Panc1 (cell line): ENCODE data around the gene GDPD3. TPM values are rescaled to one million over a fixed set of nuclear protein-coding genes. Genes with fewer than 3 reads are reported as not detected.

Source experiments
- ATAC-seq: fragments of 200-7000 bp; cut with Tn5 transposase; 2 replicates; pipeline ENCODE4 v1.9.1; 2020; ENCODE audit warnings: mild to moderate bottlenecking, moderate library complexity
- BruUV-seq: library from RNA; stranded (reverse); fragments of 400-500 nt; replicated peaks from 2 replicates; lab custom pipeline; 2021; lab: Mats Ljungman, UMichigan
- CTCF ChIA-PET: fragments of 300-600 bp; sonication (Branson Sonifier 250); formaldehyde crosslinking; loops from one replicate; lab custom pipeline; 2022; ENCODE audit warnings: antibody characterized with exemption; lab: Charles Lee
- POLR2A ChIA-PET: fragments of 300-600 bp; sonication (Branson Sonifier 250); formaldehyde crosslinking; loops from one replicate; lab custom pipeline; 2022; ENCODE audit warnings: antibody characterized with exemption; lab: Charles Lee
- DNase-seq: peaks from one replicate; pipeline ENCODE4 v3.0.0-alpha.2; 2010; ENCODE audit warnings: low read depth, low spot score
- H3K27ac ChIP-seq: 2 replicates; pipeline ENCODE4 v1.5.1; 2011; ENCODE audit warnings: mild to moderate bottlenecking, low read length, inconsistent platforms
- H3K27me3 ChIP-seq: fragments of 200-500 bp; sonication (Bioruptor generic); 2 replicates; pipeline ENCODE4 v1.6.0; 2014; ENCODE audit warnings: low read length, inconsistent platforms; ENCODE audit not compliant: control insufficient read depth, insufficient read depth
- H3K36me3 ChIP-seq: fragments of 200-500 bp; sonication (Bioruptor generic); 2 replicates; pipeline ENCODE4 v1.5.1; 2014; ENCODE audit warnings: inconsistent platforms, mild to moderate bottlenecking, low read length, moderate library complexity; ENCODE audit not compliant: control insufficient read depth, insufficient read depth
- H3K4me1 ChIP-seq: 2 replicates; pipeline ENCODE4 v1.5.1; 2011; ENCODE audit warnings: inconsistent platforms, mild to moderate bottlenecking, low read length, moderate library complexity; ENCODE audit not compliant: control insufficient read depth, insufficient read depth
- H3K4me3 ChIP-seq, 2 experiments: 2 replicates each; pipeline ENCODE4 v1.5.1; 2011 to 2012; ENCODE audit warnings: low read depth in 2 of 2, low read length in 2 of 2, mild to moderate bottlenecking in 2 of 2, inconsistent platforms in 1 of 2, moderate library complexity in 1 of 2
- H3K9me3 ChIP-seq: fragments of 200-500 bp; sonication (Bioruptor generic); 2 replicates; pipeline ENCODE4 v1.5.1; 2014; ENCODE audit warnings: low read depth, mild to moderate bottlenecking, inconsistent platforms, low read length, moderate library complexity; ENCODE audit not compliant: control insufficient read depth, insufficient read depth
- CTCF ChIP-seq: fragments of 450-650 bp; IDR thresholded peaks from 2 replicates; pipeline ENCODE4 v1.5.1; 2017; ENCODE audit warnings: mild to moderate bottlenecking
- POLR2AphosphoS5 ChIP-seq: IDR thresholded peaks from 2 replicates; pipeline ENCODE4 v1.6.1; 2012; ENCODE audit warnings: mild to moderate bottlenecking, low read depth, low read length, moderate library complexity
- REST ChIP-seq, 2 experiments: IDR thresholded peaks; 2 replicates each; pipeline ENCODE4 v1.6.1; 2011 to 2012; ENCODE audit warnings: low read depth in 2 of 2, control low read depth in 1 of 2, low read length in 1 of 2, mild to moderate bottlenecking in 1 of 2, moderate library complexity in 1 of 2; ENCODE audit not compliant: insufficient read depth in 1 of 2
- SIN3A ChIP-seq: IDR thresholded peaks from 2 replicates; pipeline ENCODE4 v1.6.1; 2012; ENCODE audit warnings: low read depth, mild to moderate bottlenecking, low read length, moderate library complexity, borderline replicate concordance; ENCODE audit not compliant: insufficient read depth
- TCF7L2 ChIP-seq: IDR thresholded peaks from 2 replicates; pipeline ENCODE4 v1.6.1; 2011; ENCODE audit warnings: mild to moderate bottlenecking, low read depth, low read length, inconsistent platforms
- in situ Hi-C: cut with HindIII; loops from 2 replicates; pipeline ENCODE4 v1.10.0; 2016; ENCODE audit warnings: low sequenced_read_pairs, low pct_unique_long_range_greater_than_20kb
- intact Hi-C: fragments of 100-400 bp; cut with micrococcal nuclease; formaldehyde crosslinking; loops from one replicate; pipeline ENCODE4 v1.10.0; 2022; ENCODE audit not compliant: unreplicated experiment
- total RNA-seq: library from RNA; stranded (reverse); gene quantifications from one replicate; pipeline ENCODE4 v1.2.1, GENCODE V29; 2021; ENCODE audit not compliant: unreplicated experiment

Gene GDPD3
- total RNA-seq, 1 experiment from 2014 or later = 2.5 TPM

GRCh38 chr16:30141750-30142149 lies 28.4 kb upstream of the GDPD3 start:
- Histone ChIP-seq H3K36me3 (no peaks in the 10 kb centered on the region), H3K27me3 (no peaks in the 10 kb centered on the region), H3K4me1 (no peaks in the 10 kb centered on the region), H3K27ac (no peak overlapping the region), H3K4me3 (no peak overlapping the region), H3K9me3 (no peaks in the 10 kb centered on the region)
- BruUV-seq = no TSS peak
- TF ChIP-seq POLR2AphosphoS5 (no peak), REST (IDR thresholded peaks at IDR 0.05; ENCODE audit: insufficient read depth in 1 of 2, low read depth in 2 of 2, low read length in 1 of 2) (no peak), TCF7L2 (no peak), CTCF (no peak), SIN3A (no peak)
- no peak for DNase-seq
- CTCF ChIA-PET = no interaction called here
- POLR2A ChIA-PET = no interaction called here
- ATAC-seq = no peak
- intact Hi-C loops = no loop called here
- in situ Hi-C loops = no loop called here

GRCh38 chr16:30139583-30140481 lies 26.5 kb upstream of the GDPD3 start:
- H3K27ac ChIP-seq = no peak overlapping the region
- ChIA-PET POLR2A (no interaction called here), CTCF (interaction anchor here (0.5 to 1.5 kb wide), 2 partner anchors 48 to 372 kb away, joined by 3 to 4 read pairs; partner anchors contain the start of gene TBX6)
- H3K4me3 ChIP-seq = no peak overlapping the region
- TF ChIP-seq TCF7L2 (no peak), SIN3A (no peak), CTCF (no peak), REST (IDR thresholded peaks at IDR 0.05; ENCODE audit: insufficient read depth in 1 of 2, low read depth in 2 of 2, low read length in 1 of 2) (no peak), POLR2AphosphoS5 (no peak)
- H3K27me3 ChIP-seq = no peaks in the 10 kb centered on the region
- ATAC-seq = no peak
- no peaks in the 10 kb centered on the region for H3K4me1 ChIP-seq
- intact Hi-C loops (no loop called here), in situ Hi-C loops (no loop called here)
- BruUV-seq = no TSS peak
- H3K9me3 ChIP-seq = no peaks in the 10 kb centered on the region
- H3K36me3 ChIP-seq = no peaks in the 10 kb centered on the region
- DNase-seq = no peak
